ENCODE results near the gene NRTN. TPM values are rescaled to one million over a fixed set of nuclear protein-coding genes. Genes with fewer than 3 reads are reported as not detected.

NRTN gene
- total RNA-seq, 1 donor from 2014 or later, result 2.8 TPM

- no peak for TF ChIP-seq CTCF (IDR thresholded peaks at IDR 0.05; ENCODE audit: unreplicated experiment)
Observed at GRCh38 chr19:5821521-5822180, 16.8 kb downstream of the NRTN start.

GRCh38 chr19:5822181-5822844, 17.4 kb downstream of the NRTN start:
- Mint-ChIP-seq H3K27ac (no peak overlapping the region), H3K4me1 (peaks cover 4% of the 10 kb centered on the region)

More at GRCh38 chr19:5821521-5822180, 16.8 kb downstream of the NRTN start:
- H3K27ac Mint-ChIP-seq, result no peak overlapping the region
- H3K4me3 Mint-ChIP-seq, result no peak overlapping the region
- H3K4me1 Mint-ChIP-seq, result no peaks in the 10 kb centered on the region
- peaks cover 14% of the 10 kb centered on the region for H3K27me3 Mint-ChIP-seq (ENCODE audit: low read depth)
- H3K36me3 Mint-ChIP-seq, result no peaks in the 10 kb centered on the region
- H3K9me3 Mint-ChIP-seq, result no peaks in the 10 kb centered on the region
- DNase-seq (ENCODE audit: low spot score in 2 of 2, unreplicated experiment in 2 of 2), result no peak

GRCh38 chr19:5823579-5824281, 18.9 kb downstream of the NRTN start:
- no peaks in the 10 kb centered on the region for H3K9me3 Mint-ChIP-seq
- DNase-seq (ENCODE audit: low spot score in 2 of 2, unreplicated experiment in 2 of 2), result no peak
- H3K36me3 Mint-ChIP-seq, result no peaks in the 10 kb centered on the region
- TF ChIP-seq CTCF (IDR thresholded peaks at IDR 0.05; ENCODE audit: unreplicated experiment), result no peak
- H3K4me1 Mint-ChIP-seq, result peaks cover 8% of the 10 kb centered on the region
- H3K27ac Mint-ChIP-seq, result no peak overlapping the region
- H3K27me3 Mint-ChIP-seq (ENCODE audit: low read depth), result peaks cover 4% of the 10 kb centered on the region
- H3K4me3 Mint-ChIP-seq, result no peak overlapping the region

More at GRCh38 chr19:5822181-5822844, 17.4 kb downstream of the NRTN start:
- Mint-ChIP-seq H3K9me3 (no peaks in the 10 kb centered on the region), H3K4me3 (no peak overlapping the region), H3K36me3 (no peaks in the 10 kb centered on the region), H3K27me3 (ENCODE audit: low read depth) (peaks cover 9% of the 10 kb centered on the region)
- TF ChIP-seq CTCF (IDR thresholded peaks at IDR 0.05; ENCODE audit: unreplicated experiment), result no peak
- DNase-seq (ENCODE audit: low spot score in 2 of 2, unreplicated experiment in 2 of 2), result no peak

GRCh38 chr19:5824751-5825150, 19.9 kb downstream of the NRTN start:
- no peak for TF ChIP-seq CTCF (IDR thresholded peaks at IDR 0.05; ENCODE audit: unreplicated experiment)
- Mint-ChIP-seq H3K27ac (no peak overlapping the region), H3K27me3 (ENCODE audit: low read depth) (peaks cover 4% of the 10 kb centered on the region), H3K36me3 (no peaks in the 10 kb centered on the region), H3K9me3 (no peaks in the 10 kb centered on the region), H3K4me1 (peaks cover 8% of the 10 kb centered on the region), H3K4me3 (no peak overlapping the region)
- no peak for DNase-seq (ENCODE audit: low spot score in 2 of 2, unreplicated experiment in 2 of 2)

- no peak overlapping the region for H3K4me3 Mint-ChIP-seq
- DNase-seq (ENCODE audit: low spot score in 2 of 2, unreplicated experiment in 2 of 2), result no peak
- peaks cover 10% of the 10 kb centered on the region for H3K4me1 Mint-ChIP-seq
- peaks cover 4% of the 10 kb centered on the region for H3K27me3 Mint-ChIP-seq (ENCODE audit: low read depth)
- no peaks in the 10 kb centered on the region for H3K9me3 Mint-ChIP-seq
- TF ChIP-seq CTCF (IDR thresholded peaks at IDR 0.05; ENCODE audit: unreplicated experiment), result no peak
- no peak overlapping the region for H3K27ac Mint-ChIP-seq
- H3K36me3 Mint-ChIP-seq, result no peaks in the 10 kb centered on the region
Observed at GRCh38 chr19:5825178-5825577, 20.3 kb downstream of the NRTN start.

All from mesothelial cell of epicardium (in vitro differentiated cells).